Stimulated activated CD8-positive, alpha-beta memory T cell treated with anti-CD3 and anti-CD28 coated beads, Interleukin-4, amount 100 ng/mL, for 1 hour (primary cell): ENCODE results near the gene CNN2.

Experiments used
- DNase-seq, 2 donors: peaks; one replicate each; pipeline ENCODE4 v3.0.0-alpha.2; 2020; ENCODE audit warnings: low read depth in 2 of 2, low spot score in 1 of 2

Gene CNN2

DNA sequence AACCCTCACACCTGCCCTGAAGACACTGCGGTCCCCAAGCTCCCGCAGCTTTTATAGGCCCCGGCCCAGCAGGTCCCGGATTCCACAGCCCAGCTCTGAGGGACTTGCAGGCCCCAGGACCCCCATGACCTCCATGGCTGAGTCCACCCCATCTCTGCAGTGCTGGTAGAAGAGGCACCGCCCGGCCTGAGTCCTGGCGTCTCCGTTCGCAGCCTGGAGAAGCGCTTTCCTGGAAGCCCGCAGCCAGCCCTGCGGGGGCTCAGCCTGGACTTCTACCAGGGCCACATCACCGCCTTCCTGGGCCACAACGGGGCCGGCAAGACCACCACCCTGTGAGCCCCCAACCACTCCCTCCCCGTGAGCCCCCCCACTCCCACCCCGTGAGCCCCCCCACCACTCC, 22.7 kb downstream of the CNN2 start:
- DNase-seq, result no peak

DNA sequence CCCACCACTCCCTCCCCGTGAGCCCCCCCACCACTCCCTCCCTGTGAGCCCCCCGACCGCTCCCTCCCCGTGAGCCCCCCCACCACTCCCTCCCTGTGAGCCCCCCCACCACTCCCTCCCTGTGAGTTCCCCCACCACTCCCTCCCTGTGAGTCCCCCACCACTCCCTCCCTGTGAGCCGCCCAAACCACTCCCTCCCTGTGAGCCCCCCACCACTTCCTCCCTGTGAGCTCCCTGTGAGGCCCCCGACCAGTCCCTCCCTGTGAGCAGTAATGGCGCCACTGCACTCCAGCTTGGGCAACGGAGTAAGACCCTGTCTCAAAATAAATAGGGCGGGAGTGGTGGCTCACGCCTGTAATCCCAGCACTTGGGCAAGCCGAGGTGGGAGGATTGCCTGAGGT, 23.4 kb downstream of the CNN2 start:
- DNase-seq, result no peak

DNA sequence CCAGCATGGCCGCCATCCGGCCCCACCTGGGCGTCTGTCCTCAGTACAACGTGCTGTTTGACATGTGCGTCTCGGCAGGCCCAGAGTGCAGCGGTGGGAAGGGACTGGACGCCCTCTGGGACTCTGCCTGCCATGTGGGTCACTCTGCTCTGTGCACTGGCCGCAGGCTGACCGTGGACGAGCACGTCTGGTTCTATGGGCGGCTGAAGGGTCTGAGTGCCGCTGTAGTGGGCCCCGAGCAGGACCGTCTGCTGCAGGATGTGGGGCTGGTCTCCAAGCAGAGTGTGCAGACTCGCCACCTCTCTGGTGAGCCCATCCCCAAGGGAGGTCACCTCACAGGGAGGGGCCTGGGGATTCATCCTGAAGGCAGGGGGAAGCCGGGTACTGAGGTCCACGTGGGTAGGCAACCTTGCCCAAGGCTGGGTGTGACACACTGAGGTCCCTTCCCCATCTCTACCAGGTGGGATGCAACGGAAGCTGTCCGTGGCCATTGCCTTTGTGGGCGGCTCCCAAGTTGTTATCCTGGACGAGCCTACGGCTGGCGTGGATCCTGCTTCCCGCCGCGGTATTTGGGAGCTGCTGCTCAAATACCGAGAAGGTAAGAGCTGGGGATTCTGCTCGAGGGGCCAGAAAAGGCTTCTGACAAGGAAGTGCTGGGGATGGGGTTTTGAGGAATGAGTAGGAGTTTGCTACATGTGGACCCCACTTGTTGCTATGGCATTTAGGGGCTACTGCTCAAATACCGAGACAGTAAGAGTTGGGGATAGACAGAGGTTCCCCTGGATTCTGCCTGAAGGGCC, 24.8 kb downstream of the CNN2 start:
- no peak for DNase-seq

DNA sequence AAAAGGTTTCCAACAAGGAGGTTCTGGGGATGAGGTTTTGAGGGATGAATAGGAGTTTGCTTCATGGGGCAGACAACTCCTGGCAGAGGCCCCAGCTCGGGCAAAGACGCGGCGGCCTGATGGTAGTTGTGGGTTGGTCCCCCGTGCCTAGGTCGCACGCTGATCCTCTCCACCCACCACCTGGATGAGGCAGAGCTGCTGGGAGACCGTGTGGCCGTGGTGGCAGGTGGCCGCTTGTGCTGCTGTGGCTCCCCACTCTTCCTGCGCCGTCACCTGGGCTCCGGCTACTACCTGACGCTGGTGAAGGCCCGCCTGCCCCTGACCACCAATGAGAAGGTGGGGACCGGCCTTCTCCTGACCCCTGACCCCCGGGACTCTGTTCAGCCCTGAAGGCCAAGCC, 25.4 kb downstream of the CNN2 start:
- no peak for DNase-seq

DNA sequence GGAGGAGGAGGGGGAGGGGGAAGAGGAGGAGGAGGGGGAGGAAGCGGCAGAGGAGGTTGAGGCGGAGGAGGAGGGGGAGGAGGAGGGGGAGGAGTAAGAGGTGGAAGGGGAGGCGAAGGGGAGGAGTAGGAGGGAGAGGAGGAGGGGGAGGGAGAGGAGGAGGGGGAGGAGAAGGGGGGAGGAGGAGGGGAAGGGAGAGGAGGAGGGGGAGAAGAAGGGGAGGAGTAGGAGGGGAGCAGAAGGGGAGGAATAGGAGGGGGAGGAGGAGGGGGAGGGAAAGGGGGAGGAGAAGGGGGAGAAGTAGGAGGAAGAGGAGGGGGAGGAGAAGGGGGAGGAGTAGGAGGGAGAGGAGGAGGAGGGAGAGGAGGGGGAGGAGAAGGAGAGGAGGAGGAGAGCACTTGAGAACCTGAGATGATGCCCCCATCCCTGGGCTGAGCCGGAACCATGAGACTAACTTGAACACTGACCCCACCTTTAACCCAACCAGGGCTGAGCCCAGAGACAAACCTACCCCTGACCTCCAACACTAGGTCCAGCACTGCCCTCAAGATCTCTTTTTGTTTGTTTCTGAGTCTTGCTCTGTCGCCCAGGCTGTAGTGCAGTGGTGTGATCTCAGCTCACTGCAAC, 26.1 kb downstream of the CNN2 start:
- no peak for DNase-seq

DNA sequence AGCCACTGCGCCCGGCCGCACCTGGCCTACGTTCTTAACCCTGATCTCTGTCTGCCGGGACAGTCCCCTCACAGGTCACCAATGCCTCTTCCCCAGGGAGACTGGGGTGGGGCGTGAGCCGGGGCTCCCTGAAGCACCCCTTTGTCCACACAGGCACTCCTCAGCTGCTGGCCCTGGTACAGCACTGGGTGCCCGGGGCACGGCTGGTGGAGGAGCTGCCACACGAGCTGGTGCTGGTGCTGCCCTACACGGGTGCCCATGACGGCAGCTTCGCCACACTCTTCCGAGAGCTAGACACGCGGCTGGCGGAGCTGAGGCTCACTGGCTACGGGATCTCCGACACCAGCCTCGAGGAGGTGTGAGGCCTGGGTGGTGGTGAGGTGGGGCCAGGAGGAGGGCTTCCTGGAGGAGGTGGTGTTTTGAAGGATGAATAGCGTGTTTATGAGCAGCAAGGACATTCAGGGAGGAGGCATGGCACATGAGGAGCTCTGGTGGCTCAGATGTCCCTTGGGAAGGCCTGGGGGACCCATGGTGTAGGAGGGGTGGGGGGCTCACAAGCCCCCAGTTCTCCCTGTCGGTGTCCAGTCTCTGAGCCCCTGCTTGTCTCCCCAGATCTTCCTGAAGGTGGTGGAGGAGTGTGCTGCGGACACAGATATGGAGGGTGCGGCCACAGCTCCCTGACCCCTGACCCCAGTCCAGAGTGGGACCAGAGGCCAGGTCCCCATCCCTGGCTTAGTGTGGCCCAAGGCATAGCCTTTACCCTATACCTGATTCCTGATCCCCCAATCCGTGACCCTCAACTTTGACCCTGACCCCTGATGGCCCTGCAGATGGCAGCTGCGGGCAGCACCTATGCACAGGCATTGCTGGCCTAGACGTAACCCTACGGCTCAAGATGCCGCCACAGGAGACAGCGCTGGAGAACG, 27.0 kb downstream of the CNN2 start:
- no peak for DNase-seq

DNA sequence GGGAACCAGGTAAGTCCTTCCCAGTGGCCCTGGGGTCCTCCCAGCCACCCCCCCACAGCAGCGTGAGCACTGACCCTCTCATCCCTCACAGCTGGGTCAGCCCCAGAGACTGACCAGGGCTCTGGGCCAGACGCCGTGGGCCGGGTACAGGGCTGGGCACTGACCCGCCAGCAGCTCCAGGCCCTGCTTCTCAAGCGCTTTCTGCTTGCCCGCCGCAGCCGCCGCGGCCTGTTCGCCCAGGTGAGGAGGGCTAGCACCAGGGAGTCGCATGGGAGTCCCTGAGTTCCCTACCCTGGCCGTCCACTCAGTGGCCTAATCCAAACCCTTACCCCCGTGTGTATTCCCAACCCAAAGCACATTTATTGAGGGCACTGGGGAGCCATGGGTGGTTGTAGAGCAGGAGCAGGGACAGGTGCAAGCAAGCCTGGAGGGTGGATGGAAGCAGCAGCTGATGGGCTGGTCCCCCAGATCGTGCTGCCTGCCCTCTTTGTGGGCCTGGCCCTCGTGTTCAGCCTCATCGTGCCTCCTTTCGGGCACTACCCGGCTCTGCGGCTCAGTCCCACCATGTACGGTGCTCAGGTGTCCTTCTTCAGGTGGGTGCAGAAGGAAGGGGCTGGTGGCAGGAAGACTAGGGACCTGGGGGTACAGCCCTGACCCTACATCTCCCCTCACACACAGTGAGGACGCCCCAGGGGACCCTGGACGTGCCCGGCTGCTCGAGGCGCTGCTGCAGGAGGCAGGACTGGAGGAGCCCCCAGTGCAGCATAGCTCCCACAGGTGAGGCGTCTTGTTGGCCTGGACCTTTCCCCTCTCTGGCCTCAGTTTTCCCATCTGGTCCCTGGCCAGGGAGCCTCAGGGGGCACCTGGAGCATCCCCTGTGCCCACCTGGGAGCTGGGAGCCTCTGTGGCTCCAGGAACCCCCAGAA, 28.0 kb downstream of the CNN2 start:
- DNase-seq, result no peak

DNA sequence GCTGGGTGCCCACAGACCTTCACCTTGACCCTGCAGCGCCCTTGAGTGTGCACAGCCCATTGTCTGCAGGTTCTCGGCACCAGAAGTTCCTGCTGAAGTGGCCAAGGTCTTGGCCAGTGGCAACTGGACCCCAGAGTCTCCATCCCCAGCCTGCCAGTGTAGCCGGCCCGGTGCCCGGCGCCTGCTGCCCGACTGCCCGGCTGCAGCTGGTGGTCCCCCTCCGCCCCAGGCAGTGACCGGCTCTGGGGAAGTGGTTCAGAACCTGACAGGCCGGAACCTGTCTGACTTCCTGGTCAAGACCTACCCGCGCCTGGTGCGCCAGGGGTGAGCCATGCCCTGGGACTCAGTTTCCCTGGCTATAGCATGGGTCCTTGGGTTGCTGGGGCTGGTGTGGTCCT, 28.6 kb downstream of the CNN2 start:
- no peak for DNase-seq

DNA sequence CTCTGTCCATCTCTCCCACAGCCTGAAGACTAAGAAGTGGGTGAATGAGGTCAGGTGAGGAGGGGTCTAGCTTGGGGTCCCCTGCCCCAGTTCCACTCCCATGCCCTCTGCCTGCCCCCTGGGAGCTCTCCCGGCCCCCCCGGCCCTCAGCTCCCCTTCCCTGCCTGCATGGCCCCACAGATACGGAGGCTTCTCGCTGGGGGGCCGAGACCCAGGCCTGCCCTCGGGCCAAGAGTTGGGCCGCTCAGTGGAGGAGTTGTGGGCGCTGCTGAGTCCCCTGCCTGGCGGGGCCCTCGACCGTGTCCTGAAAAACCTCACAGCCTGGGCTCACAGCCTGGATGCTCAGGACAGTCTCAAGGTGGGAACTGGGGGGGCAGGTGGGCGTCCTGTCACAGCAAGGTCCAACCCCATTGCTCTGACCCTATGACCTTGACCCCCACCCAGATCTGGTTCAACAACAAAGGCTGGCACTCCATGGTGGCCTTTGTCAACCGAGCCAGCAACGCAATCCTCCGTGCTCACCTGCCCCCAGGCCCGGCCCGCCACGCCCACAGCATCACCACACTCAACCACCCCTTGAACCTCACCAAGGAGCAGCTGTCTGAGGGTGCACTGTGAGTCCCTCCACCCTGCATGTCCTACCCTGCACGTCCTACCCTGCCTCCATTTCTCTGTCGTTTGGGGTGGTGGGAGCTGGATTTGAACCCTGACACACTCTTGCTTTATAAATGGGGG, 29.6 kb downstream of the CNN2 start:
- DNase-seq, result no peak

DNA sequence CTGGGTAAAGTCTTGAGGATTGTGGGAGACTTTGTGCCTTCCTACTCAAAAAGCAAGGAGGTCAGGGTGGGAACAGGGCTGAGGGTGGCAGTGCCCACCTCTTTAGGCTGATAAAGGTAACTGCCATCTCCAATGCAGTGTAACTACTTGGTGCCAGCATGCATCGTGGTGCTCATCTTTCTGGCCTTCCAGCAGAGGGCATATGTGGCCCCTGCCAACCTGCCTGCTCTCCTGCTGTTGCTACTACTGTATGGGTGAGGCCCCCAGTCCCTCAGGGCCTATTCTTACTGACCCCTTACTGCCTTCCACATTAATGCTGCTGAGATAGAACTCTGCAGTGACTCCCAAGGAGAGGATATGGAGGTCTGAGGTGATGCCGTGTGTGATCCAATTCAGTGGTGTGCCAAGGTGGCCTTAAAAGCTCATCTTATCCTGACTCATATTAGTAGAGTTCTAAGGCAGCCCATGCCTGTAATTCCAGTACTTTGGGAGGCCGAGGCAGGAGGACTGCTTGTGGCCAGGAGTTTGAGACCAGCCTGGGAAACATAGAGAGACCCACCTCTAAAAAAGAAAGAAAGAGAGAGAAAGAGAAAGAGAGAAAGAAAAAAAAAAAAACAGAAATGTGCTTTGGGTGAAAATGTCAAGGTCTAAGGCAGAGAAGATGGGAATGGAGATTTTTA, 30.9 kb downstream of the CNN2 start:
- no peak for DNase-seq

DNA sequence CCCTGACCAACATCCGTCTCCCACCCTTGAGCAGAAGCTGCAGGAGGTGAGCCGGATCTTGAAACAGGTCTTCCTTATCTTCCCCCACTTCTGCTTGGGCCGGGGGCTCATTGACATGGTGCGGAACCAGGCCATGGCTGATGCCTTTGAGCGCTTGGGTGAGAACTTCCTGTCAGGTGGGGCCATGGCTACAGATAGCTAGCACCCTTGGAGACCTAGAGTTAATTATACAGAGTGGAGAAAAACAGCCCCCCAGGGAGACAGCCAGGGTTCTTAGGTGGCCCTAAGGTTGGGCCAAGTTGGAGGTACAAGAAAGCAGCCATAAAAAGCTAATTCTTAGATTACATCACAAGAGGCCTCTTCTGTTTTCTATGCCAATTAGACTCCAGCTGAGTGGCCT, 31.7 kb downstream of the CNN2 start:
- DNase-seq, result no peak

DNA sequence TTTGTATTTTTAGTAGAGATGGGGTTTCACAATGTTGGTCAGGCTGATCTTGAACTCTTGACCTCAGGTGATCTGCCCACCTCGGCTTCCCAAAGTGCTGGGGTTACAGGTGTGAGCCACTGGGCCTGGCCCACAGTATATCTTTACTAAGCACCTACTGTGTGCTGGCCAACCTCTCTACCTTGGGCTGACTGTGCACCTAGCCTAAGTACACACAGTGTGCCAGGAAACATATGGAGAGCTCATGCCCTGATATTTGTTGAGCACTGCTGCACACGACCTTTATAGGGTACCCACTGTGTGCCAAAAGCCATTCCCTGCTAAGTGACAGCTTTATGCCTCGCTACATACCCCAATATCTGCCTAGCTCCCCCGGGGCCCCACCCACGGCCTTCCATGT, 34.3 kb downstream of the CNN2 start:
- no peak for DNase-seq

DNA sequence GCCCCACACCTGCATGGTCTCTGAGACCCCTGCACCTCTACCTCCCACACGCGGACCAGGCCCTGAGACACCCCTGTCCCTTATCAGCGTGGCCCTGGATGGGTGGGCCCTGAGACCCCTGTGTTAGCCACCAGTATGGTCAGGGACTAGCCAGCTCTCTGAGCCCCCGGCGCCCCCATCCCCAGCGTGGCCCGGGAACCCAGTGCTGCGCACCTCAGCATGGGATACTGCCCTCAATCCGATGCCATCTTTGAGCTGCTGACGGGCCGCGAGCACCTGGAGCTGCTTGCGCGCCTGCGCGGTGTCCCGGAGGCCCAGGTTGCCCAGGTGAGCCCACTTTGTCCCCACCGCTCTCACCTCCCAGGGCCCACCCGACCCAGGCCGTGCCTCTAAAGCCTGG, 35.6 kb downstream of the CNN2 start:
- no peak for DNase-seq

DNA sequence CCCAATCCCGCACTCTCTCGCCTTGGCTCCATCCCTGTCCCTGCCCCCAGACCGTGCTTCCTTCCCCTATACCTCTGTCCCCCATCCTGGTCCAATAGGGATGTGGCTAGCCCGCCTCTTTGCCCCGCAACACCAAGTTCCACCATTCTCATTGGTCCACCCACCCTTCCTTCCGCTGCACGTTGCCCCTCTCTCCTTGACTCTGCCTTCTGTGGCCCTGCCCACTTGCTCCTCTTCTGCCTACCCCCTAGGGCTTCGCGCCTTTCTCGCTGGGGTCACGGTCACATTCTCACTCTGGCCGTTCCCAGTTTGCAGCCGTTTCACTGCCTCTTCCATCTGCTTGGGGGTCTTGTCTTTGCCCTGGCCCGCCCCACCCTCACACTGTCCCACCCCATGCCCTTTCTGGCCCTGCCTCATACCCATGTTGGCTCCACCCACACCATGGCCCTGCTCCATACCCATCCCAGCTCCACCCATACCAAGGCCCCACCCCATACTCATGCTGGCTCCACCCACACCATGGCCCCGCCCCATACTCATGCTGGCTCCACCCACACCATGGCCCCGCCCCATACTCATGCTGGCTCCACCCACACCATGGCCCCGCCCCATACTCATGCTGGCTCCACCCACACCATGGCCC, 36.1 kb downstream of the CNN2 start:
- DNase-seq, result no peak

DNA sequence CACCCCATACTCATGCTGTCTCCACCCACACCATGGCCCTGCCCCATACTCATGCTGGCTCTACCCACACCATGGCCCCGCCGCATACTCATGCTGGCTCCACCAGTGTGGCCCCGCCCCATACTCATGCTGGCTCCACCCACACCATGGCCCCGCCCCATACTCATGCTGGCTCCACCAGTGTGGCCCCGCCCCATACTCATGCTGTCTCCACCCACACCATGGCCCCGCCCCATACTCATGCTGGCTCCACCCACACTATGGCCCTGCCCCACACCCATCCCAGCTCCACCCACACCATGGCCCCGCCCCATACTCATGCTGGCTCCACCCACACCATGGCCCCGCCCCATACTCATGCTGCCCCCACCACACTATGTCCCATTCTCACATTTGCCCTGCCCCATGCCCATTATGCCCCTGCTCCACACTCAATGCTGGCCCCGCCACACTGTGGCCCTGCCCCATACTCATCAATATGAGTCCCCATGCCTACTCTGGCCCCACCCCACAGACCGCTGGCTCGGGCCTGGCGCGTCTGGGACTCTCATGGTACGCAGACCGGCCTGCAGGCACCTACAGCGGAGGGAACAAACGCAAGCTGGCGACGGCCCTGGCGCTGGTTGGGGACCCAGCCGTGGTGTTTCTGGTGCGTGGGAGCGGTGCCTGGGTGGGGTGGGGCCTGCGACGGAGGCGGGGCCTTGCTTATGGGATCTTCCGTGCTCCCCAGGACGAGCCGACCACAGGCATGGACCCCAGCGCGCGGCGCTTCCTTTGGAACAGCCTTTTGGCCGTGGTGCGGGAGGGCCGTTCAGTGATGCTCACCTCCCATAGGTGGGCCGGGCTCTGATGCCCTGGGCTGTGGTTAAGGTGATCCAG, 36.9 kb downstream of the CNN2 start:
- no peak for DNase-seq

DNA sequence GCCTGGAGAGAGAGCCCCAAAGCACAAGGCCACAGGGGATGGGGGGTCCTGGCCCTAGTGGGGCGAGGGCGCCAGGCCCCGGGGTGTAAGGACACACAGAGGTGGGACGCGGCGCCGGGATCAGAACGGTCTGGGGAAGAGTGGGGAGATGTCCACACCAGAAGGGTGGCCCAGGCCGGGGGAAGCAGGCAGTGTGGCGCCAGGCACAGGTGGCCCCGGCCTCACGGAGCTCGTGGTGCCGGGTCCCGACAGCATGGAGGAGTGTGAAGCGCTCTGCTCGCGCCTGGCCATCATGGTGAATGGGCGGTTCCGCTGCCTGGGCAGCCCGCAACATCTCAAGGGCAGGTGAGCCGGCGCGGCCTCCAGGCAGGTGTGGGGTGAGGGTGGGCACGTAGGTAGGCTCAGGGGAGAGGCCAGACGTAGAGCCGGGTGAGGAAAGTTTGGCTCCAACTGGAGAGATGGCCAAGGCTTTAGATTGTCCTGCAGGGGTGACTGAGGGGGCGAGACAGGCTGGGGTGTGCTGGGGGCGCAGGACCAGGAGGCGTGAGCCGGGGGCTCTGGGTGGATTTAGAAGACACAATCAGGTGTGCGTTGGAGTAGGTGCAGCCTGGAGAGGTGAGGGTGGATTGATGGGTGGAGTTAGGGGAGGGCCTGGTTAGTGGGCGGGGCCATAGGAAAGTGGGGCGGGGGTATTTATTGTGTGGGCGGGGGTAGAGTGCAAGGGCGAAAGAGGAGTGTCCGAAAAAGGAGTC, 37.7 kb downstream of the CNN2 start:
- no peak for DNase-seq
